Upper lobe of left lung (tissue), 6 donors: ENCODE measurements around the gene MYADM. TPM values are rescaled to one million over a fixed set of nuclear protein-coding genes. Genes with fewer than 3 reads are reported as not detected.

Source experiments
- ATAC-seq, 2 donors: fragments of 200-7000 bp; cut with Tn5 transposase; one replicate each; pipeline ENCODE4 v1.9.1; 2022; ENCODE audit warnings: mild to moderate bottlenecking in 2 of 2, moderate library complexity in 2 of 2; ENCODE audit not compliant: low FRiP score in 2 of 2
- DNase-seq, 2 donors: peaks; one replicate each; pipeline ENCODE4 v3.0.0-alpha.2; 2019 to 2020
- H3K27ac ChIP-seq, 4 donors: fragments of 200-600 bp; sonication (generic); one replicate each; pipeline ENCODE4 v1.5.1; 2016 to 2019
- H3K27me3 ChIP-seq, 4 donors: fragments of 200-600 bp; sonication (generic); one replicate each; pipeline ENCODE4 v1.5.1; 2017 to 2019
- H3K36me3 ChIP-seq, 4 donors: fragments of 200-600 bp; sonication (generic); one replicate each; pipeline ENCODE4 v1.5.1; 2016 to 2019
- H3K4me1 ChIP-seq, 4 donors: fragments of 200-600 bp; sonication (generic); one replicate each; pipeline ENCODE4 v1.5.1; 2018 to 2019
- H3K4me3 ChIP-seq, 4 donors: fragments of 200-600 bp; sonication (generic); one replicate each; pipeline ENCODE4 v1.5.1; 2017 to 2019; ENCODE audit warnings: mild to moderate bottlenecking in 2 of 4, moderate library complexity in 1 of 4
- H3K9me3 ChIP-seq, 4 donors: fragments of 200-600 bp; sonication (generic); one replicate each; pipeline ENCODE4 v1.5.1; 2018 to 2019
- CTCF ChIP-seq, 6 experiments: fragments of 450-650 bp in 4 of 6; fragments of 200-600 bp in 2 of 6; sonication (generic) in 2 of 6; IDR thresholded peaks; one replicate each; pipeline ENCODE4 v1.5.1; 2016 to 2019; ENCODE audit warnings: antibody characterized with exemption in 6 of 6
- EP300 ChIP-seq, 4 donors: sonication (generic); formaldehyde crosslinking; IDR thresholded peaks; one replicate each; pipeline ENCODE4 v1.5.1; 2017; ENCODE audit warnings: antibody characterized with exemption in 4 of 4, control low read depth in 2 of 4
- POLR2A ChIP-seq, 4 donors: fragments of 450-650 bp; IDR thresholded peaks; one replicate each; pipeline ENCODE4 v1.5.1; 2016 to 2017; ENCODE audit warnings: antibody characterized with exemption in 4 of 4, mild to moderate bottlenecking in 2 of 4
- POLR2AphosphoS5 ChIP-seq, 2 donors: sonication (generic); formaldehyde crosslinking; IDR thresholded peaks; one replicate each; pipeline ENCODE4 v1.5.1; 2017; ENCODE audit warnings: antibody characterized with exemption in 2 of 2
- WGBS, 2 donors: methylation state at CpG; one replicate each; pipeline ENCODE4 v1.1.5; 2017 to 2018; 5-methylcytosine and 5-hydroxymethylcytosine counted together
- total RNA-seq, 6 donors: library from RNA; depleted of rRNA in 4 of 6; stranded (reverse); fragments of >200 nt in 4 of 6; gene quantifications; one replicate each; pipeline versions ENCODE4 v1.1.0 to v1.2.1, GENCODE V29; 2016 to 2021
- donor health status: DM: no; HTN: no; CAD: no; lungs with moderate emphysema.
- donor health status: DM: no; HTN: yes; CAD: no; lungs with severe emphysema.

MYADM gene
- total RNA-seq, 6 donors from 2014 or later = 31.4 to 312 (median 145) TPM

GRCh38 chr19:53910170-53910518 lies 42.5 kb downstream of the MYADM start:
- ATAC-seq (no peak), DNase-seq (no peak)
- H3K27me3 ChIP-seq = peaks cover 5 to 45% (median 27%) of the 10 kb centered on the region in 4 donors
- H3K9me3 ChIP-seq = no peaks in the 10 kb centered on the region
- no peak overlapping the region for H3K4me3 ChIP-seq
- no peak overlapping the region for H3K27ac ChIP-seq
- H3K4me1 ChIP-seq = peaks cover 8 to 33% (median 13%) of the 10 kb centered on the region in 4 donors
- TF ChIP-seq EP300 (IDR thresholded peaks at IDR 0.05) (no peak), CTCF (IDR thresholded peaks at IDR 0.05) (no peak), POLR2A (IDR thresholded peaks at IDR 0.05) (no peak), POLR2AphosphoS5 (IDR thresholded peaks at IDR 0.05) (no peak)
- no peaks in the 10 kb centered on the region for H3K36me3 ChIP-seq
- 1% methylated on average over 8 to 13 of the region's 13 CpGs for WGBS, 2 donors

GRCh38 chr19:53912653-53913052 lies 45.0 kb downstream of the MYADM start:
- H3K36me3 ChIP-seq = no peaks in the 10 kb centered on the region
- 73 to 74% methylated on average over 3 to 15 of the region's 18 CpGs for WGBS, 2 donors
- H3K4me1 ChIP-seq = peaks cover 8 to 20% (median 10%) of the 10 kb centered on the region in 4 donors
- H3K27me3 ChIP-seq = peaks cover 5 to 29% (median 19%) of the 10 kb centered on the region in 4 donors
- no peak overlapping the region for H3K4me3 ChIP-seq
- no peak for ATAC-seq
- no peak for DNase-seq
- H3K27ac ChIP-seq = no peak overlapping the region
- H3K9me3 ChIP-seq = no peaks in the 10 kb centered on the region
- TF ChIP-seq CTCF (IDR thresholded peaks at IDR 0.05) = peak in 1 of 6 experiments; percentile 8
- no peak for TF ChIP-seq POLR2A (IDR thresholded peaks at IDR 0.05)
- TF ChIP-seq EP300 (IDR thresholded peaks at IDR 0.05) = no peak
- no peak for TF ChIP-seq POLR2AphosphoS5 (IDR thresholded peaks at IDR 0.05)

GRCh38 chr19:53915000-53915399 lies 47.3 kb downstream of the MYADM start:
- ATAC-seq (no peak), DNase-seq (no peak)
- H3K9me3 ChIP-seq = no peaks in the 10 kb centered on the region
- TF ChIP-seq POLR2AphosphoS5 (IDR thresholded peaks at IDR 0.05) = no peak
- TF ChIP-seq POLR2A (IDR thresholded peaks at IDR 0.05) = no peak
- no peak for TF ChIP-seq EP300 (IDR thresholded peaks at IDR 0.05)
- no peak for TF ChIP-seq CTCF (IDR thresholded peaks at IDR 0.05)
- H3K36me3 ChIP-seq = no peaks in the 10 kb centered on the region
- no peak overlapping the region for H3K4me3 ChIP-seq
- no peak overlapping the region for H3K27ac ChIP-seq
- peaks cover 0 to 6% (median 3%) of the 10 kb centered on the region in 4 donors for H3K27me3 ChIP-seq
- WGBS, 2 donors = 60% methylated on average over 8 of the region's 8 CpGs
- H3K4me1 ChIP-seq = no peaks in the 10 kb centered on the region

GRCh38 chr19:53916004-53916403 lies 48.3 kb downstream of the MYADM start:
- no peak for TF ChIP-seq CTCF (IDR thresholded peaks at IDR 0.05)
- no peak for TF ChIP-seq POLR2A (IDR thresholded peaks at IDR 0.05)
- TF ChIP-seq POLR2AphosphoS5 (IDR thresholded peaks at IDR 0.05) = no peak
- no peak for TF ChIP-seq EP300 (IDR thresholded peaks at IDR 0.05)
- Histone ChIP-seq H3K27ac (no peak overlapping the region), H3K27me3 (no peaks in the 10 kb centered on the region), H3K4me3 (no peak overlapping the region), H3K9me3 (no peaks in the 10 kb centered on the region), H3K36me3 (no peaks in the 10 kb centered on the region), H3K4me1 (no peaks in the 10 kb centered on the region)
- no peak for DNase-seq
- ATAC-seq = no peak
- WGBS, 2 donors = 65 to 67% methylated on average over 6 of the region's 6 CpGs

GRCh38 chr19:53917356-53917755 lies 49.7 kb downstream of the MYADM start:
- 78 to 87% methylated on average over 7 of the region's 7 CpGs for WGBS, 2 donors
- Histone ChIP-seq H3K36me3 (no peaks in the 10 kb centered on the region), H3K27ac (no peak overlapping the region), H3K27me3 (no peaks in the 10 kb centered on the region), H3K4me3 (no peak overlapping the region), H3K9me3 (no peaks in the 10 kb centered on the region), H3K4me1 (no peaks in the 10 kb centered on the region)
- TF ChIP-seq POLR2A (IDR thresholded peaks at IDR 0.05) = no peak
- ATAC-seq (no peak), DNase-seq (no peak)

Other genes starting within 250 kb of the MYADM start
- not detected for gene DPRX, start 235.9 kb upstream of the MYADM start, total RNA-seq
- gene NLRP12, start 43.6 kb upstream of the MYADM start, total RNA-seq = 10 to 100 TPM in 1 of 6 donors, 1 to 10 TPM in 5; 3.1 to 10.3 (median 6.7) TPM
- gene PRKCG, start 14.3 kb downstream of the MYADM start, total RNA-seq = 1 to 10 TPM in 1 of 6 donors, under 1 TPM in 2, not detected in 3; 0.17 to 1.0 (median 0.39) TPM
- not detected for gene CACNG7, start 41.4 kb downstream of the MYADM start, total RNA-seq
- gene CACNG8, start 95.1 kb downstream of the MYADM start, total RNA-seq = under 1 TPM in 4 of 6 donors, not detected in 2; 0.09 to 0.44 (median 0.26) TPM
- gene CACNG6, start 123.8 kb downstream of the MYADM start, total RNA-seq = 10 to 100 TPM in 1 of 6 donors, 1 to 10 TPM in 3, not detected in 2; 1.5 to 11.5 (median 5.6) TPM
- 1 to 10 TPM in 3 of 6 donors, not detected in 3; 1.2 to 3.0 (median 1.7) TPM for gene VSTM1, start 196.0 kb downstream of the MYADM start, total RNA-seq
- not detected for gene TARM1, start 213.5 kb downstream of the MYADM start, total RNA-seq
- gene OSCAR, start 232.9 kb downstream of the MYADM start, total RNA-seq = 100 to 1,000 TPM in 1 of 6 donors, 10 to 100 TPM in 5; 18.5 to 119 (median 49.5) TPM
- 100 to 1,000 TPM in 2 of 6 donors, 10 to 100 TPM in 4; 11.5 to 127 (median 49.5) TPM for gene NDUFA3, start 235.0 kb downstream of the MYADM start, total RNA-seq
- gene TFPT, start 247.8 kb downstream of the MYADM start, total RNA-seq = 10 to 100 TPM; 10.5 to 51.3 (median 26.2) TPM
- gene PRPF31, start 247.9 kb downstream of the MYADM start, total RNA-seq = 10 to 100 TPM; 43.9 to 73.3 (median 47.4) TPM